Bronchus fibroblast of lung (primary cell): ENCODE data around the gene GPR50. TPM values are rescaled to one million over a fixed set of nuclear protein-coding genes. Genes with fewer than 3 reads are reported as not detected.

Experiments
- total RNA-seq: library from RNA; depleted of rRNA; stranded (reverse); fragments of >200 nt; gene quantifications from 2 replicates; pipeline ENCODE4 v1.2.3, GENCODE V29; 2015

Gene GPR50
- not detected in 2 replicates for total RNA-seq

GRCh38 chrX:151176231-151176750 is at the start of gene GPR50:
Gene GPR50 (plus strand): TSS chrX:151176584. CDS start chrX:151176722, 138 bp downstream.

Other genes starting within 250 kb of the GPR50 start
- gene HMGB3, start 193.2 kb upstream of the GPR50 start, total RNA-seq: 28.5 and 38.5 TPM in 2 replicates
- 31.8 and 37.7 TPM in 2 replicates for gene VMA21, start 220.6 kb downstream of the GPR50 start, total RNA-seq